HL-60 (cell line): ENCODE measurements around the gene KIR3DL3.
"Not testable (repeated sequence)": the region's sequence is repeated elsewhere in the genome, so short reads cannot be mapped to it uniquely, and the experiment has no call there.

ENCODE experiments used
- POLR2AphosphoS5 ChIP-seq: IDR thresholded peaks from 2 replicates; pipeline ENCODE4 v1.6.1; 2012; ENCODE audit warnings: low read depth
- TF ChIP-seq, protein P1 (sequence below): IDR thresholded peaks from one replicate; pipeline ENCODE4 v1.5.1; 2011; ENCODE audit warnings: low read length, control low read depth, inconsistent platforms; ENCODE audit not compliant: insufficient read depth

DNA sequence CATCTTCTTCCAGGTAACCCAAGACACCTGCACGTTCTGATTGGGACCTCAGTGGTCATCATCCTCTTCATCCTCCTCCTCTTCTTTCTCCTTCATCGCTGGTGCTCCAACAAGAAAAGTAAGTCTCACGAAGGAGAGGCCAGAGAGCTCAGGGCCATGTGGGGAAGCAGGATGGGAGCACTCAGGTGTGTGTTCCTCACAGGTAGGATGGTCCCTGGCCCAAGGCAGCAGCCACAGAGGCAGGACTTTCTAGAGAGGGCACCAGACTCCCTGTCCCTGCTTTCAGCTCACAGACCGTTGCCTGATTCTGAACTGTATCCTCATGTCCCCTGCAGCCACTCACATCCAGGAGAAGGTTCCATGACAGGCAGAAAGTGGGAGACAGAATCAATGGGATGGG lies 42.2 kb downstream of the KIR3DL3 start:
- TF ChIP-seq, protein P1, sequence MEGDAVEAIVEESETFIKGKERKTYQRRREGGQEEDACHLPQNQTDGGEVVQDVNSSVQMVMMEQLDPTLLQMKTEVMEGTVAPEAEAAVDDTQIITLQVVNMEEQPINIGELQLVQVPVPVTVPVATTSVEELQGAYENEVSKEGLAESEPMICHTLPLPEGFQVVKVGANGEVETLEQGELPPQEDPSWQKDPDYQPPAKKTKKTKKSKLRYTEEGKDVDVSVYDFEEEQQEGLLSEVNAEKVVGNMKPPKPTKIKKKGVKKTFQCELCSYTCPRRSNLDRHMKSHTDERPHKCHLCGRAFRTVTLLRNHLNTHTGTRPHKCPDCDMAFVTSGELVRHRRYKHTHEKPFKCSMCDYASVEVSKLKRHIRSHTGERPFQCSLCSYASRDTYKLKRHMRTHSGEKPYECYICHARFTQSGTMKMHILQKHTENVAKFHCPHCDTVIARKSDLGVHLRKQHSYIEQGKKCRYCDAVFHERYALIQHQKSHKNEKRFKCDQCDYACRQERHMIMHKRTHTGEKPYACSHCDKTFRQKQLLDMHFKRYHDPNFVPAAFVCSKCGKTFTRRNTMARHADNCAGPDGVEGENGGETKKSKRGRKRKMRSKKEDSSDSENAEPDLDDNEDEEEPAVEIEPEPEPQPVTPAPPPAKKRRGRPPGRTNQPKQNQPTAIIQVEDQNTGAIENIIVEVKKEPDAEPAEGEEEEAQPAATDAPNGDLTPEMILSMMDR: not testable (repeated sequence)
- TF ChIP-seq POLR2AphosphoS5: not testable (repeated sequence)
